Hematopoietic multipotent progenitor cell (in vitro differentiated cells): Measurements from ENCODE around the gene LYPD4. TPM values are rescaled to one million over a fixed set of nuclear protein-coding genes. Genes with fewer than 3 reads are reported as not detected.
"Not testable (repeated sequence)": the region's sequence is repeated elsewhere in the genome, so short reads cannot be mapped to it uniquely, and the experiment has no call there.

Source experiments
- DNase-seq, 3 donors: peaks; one replicate each; pipeline ENCODE4 v3.0.0-alpha.2; 2011 to 2015; ENCODE audit warnings: low read depth in 2 of 3, low spot score in 2 of 3
- total RNA-seq: library from RNA; depleted of rRNA; stranded (reverse); fragments of >200 nt; gene quantifications from one replicate; pipeline ENCODE4 v1.2.3, GENCODE V29; 2012

Gene LYPD4
- total RNA-seq, 1 donor = not detected

DNA sequence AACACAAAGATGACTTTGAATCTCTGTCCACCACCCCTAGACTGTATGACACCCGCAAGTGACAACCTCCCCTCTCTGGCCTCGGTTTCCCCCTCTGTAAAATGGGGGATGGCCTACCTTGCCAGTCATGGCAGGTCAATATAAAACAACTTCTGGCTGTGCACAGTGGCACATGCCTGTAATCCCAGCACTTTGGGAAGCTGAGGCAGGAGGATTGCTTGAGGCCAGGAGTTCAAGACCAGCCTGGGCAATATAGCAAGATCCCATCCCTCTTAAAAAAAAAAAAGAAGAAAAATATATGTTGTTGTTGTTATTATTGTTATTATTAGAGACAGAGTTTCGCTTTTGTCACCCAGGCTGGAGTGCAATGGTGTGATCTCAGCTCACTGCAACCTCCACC is 31.5 kb upstream of the LYPD4 start:
- DNase-seq = not testable (repeated sequence)

DNA sequence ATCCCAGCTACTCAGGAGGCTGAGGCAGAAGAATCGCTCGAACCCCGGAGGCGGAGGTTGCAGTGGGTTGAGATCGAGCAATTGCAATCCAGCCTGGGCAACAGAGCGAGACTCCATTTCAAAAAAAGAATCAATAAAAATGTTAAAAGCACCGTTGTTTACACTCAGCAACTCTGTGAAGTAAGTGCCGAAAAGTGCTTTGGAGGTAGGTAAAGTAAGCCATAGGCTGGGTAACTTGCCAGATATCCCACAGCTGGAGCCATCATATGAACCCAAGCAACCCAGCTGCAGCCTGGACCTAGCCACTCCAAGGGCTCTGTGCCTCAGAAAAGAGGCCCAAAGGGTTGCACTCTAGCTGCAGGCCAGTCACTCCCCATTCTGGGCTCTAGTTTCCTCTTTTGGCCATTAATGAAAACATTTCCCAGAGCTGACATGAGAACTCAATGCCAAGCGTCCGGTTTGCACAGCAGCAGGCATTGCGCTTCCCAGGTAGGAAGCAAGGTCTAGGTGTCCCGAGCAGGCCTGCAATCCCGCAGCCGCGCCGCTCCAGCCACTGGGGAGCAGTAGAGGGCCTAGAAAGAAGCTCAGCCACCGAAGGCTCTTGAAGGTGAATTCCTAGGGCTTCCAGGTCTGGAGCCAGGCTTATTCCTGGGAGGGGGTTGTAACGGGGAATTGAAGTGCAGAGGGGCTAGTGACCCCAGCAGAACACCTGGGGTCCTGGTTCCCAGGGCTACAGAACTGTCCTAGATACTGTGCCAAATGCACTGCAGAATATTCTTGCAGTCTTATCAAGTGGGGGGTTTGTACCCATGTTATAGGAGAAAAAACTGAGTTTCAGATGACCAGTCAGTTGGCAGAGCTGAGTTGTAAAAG is 28.5 kb upstream of the LYPD4 start:
- peak in 2 of 3 donors; percentile 47 to 60 for DNase-seq

DNA sequence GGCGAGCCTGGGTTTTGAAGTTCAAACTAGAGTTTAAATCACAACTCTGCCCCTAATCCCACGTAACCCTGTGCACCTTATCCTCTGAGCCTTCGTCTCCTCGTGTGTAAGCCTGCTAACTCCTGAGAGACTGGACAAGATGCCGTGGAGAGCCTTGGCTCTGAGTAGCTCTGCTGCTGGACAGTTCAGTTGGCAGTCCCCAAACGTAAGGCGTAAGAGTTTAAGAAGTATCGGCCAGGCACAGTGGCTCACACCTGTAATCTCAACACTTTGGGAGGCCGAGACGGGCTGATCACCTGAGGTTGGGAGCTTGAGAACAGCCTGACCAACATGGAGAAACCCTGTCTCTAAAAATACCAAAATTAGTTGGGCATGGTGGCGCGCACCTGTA is 27.9 kb upstream of the LYPD4 start:
- no peak for DNase-seq

DNA sequence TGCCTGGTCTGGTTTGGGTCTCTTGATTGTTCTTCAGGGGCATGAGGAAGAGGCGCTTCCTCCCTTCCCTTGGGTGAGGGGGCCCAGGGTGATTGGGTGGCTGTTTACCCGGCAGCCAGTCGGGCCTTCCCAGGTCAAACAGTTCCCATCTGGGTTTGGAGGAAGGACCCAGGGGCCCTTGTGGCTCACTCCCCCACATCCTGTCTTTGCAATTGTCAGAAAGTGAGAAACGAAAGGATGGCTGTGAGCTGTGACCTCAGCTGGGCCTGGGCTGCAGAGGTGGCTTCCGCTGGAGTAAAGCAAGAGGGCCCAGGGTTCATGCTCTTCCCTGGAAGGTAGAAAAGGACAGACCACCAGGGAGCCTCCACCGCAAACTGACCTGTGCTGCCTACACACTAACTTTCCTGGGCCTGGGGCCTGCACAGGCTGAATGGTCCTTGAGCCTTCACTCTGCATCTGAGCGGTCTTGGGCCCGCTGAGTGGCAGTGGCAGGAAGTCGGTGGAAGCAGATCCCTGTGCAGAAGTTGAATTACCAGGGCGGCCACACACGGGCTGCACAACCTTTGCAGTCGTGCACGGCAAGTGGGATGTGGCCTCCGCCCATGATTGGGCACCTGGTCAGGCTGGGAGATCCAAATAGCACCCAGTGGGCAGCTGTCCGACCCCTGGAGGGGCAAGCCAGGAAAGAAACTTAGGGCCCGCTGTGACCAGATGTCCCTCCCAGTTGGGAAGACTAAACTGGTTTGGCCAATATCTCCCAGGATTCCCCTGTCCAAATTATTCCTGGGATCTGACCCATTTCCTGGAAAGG is 27.3 kb upstream of the LYPD4 start:
- peak; percentile 37 to 73 (median 67) for DNase-seq

DNA sequence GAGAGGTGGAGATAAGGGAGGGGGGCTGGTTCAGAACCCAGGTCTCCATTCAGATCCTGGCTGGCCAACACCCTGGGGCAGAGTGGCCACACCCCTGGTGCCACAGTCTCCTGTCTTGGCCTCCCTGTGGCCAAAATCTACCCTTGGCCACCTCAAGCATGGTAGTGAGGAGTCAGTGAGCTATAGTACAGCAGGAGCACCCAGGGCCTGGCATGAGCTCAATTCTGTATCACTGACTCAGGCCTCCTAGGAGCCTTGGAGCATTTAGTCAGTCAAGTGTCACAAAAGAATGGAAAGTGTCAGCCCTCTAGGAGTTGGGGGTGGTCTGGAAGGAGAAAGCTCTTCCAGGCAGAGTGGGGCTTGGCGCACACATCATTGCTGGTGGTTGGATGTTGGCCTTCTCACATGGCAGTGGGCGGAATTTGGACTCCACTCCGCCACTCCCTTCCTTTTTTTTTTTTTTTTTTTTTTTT is 26.0 kb upstream of the LYPD4 start:
- no peak for DNase-seq

DNA sequence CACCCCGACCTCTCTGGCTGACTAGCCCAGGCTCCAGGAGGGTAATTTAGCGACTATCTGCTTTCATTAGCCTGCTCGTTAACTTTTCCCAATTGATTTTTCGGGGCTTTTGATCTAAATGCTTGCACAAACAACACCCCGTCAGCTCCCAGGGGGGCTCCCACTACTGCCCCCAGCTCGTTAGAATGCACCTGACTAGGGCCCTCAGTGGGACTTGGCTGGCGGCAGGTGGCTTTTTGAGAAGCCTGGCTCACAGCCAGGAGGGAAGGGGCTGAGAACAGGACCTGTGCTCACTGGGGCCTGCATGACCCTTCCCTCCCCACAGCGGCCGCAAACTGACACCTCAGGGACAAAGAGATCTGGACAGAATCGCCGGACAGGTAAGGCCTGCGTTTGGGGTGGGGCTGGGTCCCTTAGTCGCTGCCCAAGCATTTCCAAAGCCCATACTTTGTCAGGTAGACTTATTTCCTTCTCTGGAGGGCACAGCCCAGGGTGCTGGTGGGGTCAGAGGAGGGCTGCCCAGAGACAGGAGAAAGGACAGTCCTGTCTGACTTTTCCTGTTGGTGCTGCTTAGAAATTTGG is 25.0 kb upstream of the LYPD4 start:
- DNase-seq = no peak

DNA sequence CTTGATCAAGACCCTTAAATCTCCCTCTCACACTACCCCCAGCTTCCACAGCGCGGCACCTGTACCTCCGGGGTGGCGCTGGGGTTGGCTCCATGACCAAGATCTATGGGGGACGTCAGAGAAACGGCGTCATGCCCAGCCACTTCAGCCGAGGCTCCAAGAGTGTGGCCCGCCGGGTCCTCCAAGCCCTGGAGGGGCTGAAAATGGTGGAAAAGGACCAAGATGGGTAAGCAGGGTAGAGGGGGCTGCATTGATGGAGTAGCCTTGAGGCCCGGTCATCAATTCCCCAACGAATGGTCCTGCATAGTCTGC is 24.5 kb upstream of the LYPD4 start:
- no peak for DNase-seq

DNA sequence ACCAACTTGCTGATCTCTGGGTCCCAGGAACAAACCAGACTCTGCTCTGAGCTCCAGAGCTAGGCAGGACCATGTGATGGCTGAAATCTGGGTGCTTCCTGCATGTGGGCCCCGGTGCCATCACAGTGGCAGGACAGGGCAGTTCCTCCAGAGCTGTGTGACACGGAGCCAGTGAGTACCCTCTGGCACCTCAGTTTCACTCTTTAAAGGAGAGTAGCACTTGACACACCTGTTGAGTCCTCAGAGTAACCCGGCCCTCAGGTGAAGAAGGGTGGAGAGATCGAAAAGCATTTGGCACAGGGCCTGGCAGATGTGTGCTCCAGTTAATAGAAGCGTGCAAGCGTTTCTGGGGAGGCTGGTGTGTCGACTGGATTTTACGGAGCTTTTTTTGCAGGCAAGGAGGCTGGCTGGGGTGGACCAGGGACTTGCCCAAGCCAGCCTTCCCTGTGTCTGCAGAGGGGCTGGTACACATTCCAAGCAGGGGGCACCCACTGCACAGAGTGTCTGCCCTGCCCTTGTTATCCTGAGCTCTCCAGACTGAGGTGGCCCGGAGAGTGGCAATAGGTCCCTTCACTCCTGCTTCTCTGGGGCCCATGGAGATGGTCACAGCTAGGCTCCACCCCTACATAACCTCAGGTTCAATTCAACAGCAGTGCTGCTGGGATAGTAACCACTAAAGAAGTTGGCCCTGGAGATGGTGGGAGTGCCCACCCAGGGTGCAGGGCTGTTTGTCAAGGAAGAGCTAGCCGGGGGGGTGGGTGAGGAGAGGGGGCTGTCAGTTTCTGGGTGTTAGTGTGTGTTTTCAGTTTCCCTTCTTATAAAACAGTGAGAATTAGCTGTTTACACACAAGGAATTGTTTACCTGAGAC is 23.9 kb upstream of the LYPD4 start:
- DNase-seq = no peak

DNA sequence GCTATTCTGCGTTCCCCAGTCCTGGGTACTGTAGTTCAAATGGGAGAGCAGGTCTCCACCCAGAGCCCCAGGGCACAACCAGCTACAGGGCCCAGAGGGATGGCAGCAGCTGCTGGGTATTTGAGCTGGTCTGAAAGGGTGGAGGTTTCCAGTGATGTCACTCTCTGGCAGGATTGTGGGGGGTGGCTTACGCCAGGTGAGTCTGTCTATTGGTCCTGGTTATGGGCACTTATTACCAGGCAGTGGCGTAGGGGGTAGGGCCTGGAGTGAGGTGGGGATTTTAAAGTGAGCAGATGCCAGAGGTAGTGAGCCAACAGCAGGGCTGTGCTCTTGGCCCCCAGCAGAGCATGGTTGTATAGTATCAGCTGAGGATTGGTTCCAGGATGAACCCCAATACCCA is 21.8 kb upstream of the LYPD4 start:
- no peak for DNase-seq

DNA sequence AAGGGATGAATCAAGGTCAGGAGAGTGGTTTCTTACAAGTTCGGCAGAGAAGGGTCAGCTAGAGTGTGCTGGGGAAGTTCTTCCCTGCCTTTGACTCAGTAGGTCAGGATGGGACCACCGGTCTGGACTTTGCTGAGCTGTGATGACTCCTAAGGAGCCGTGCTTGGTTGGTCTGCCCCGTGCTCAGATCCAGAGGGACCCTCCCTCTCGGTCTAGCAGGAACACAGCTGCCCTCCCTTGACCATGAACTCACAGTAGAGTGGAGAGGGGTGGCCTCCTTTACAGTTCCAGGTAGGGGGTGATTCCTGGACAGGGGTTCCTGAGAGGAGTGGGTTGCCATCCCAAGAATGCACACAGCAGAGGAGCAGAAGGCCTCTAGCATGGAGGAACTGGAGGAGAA is 19.9 kb upstream of the LYPD4 start:
- DNase-seq = no peak

DNA sequence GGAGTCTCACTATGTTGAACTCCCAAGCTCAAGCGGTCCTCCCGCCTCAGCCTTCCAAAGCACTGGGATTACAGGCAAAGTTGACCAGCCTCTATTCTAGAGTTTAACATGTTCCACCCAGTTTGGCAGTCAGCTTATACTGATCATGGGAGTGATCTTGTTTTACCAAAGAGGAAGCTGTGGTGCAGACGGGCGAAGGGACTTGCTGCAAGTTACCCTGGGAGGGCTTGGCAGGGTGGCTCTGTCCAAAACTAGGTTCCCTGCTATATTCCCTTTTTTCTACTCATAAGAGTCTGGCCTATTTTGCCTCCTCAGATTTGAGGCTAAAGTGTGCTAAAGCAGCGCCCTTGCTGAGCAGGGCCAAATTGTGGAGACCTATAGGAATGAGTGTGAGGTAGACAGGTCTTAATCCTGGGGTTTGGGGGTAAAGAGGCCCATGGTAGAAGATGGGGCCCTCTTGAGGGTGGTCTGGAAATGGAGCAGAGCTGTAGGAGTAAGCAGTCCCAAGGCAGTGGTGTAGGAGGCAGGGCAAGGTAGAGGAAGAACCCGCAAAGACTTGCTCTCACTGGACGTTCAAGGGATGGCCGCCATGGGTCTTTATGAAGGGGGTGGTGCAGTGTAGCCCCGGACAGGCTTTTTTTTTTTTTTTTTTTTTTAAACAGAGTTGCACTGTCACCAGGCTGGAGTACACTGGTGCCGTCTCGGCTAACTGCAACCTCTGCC is 18.9 kb upstream of the LYPD4 start:
- DNase-seq = peak in 1 of 3 donors; percentile 45

DNA sequence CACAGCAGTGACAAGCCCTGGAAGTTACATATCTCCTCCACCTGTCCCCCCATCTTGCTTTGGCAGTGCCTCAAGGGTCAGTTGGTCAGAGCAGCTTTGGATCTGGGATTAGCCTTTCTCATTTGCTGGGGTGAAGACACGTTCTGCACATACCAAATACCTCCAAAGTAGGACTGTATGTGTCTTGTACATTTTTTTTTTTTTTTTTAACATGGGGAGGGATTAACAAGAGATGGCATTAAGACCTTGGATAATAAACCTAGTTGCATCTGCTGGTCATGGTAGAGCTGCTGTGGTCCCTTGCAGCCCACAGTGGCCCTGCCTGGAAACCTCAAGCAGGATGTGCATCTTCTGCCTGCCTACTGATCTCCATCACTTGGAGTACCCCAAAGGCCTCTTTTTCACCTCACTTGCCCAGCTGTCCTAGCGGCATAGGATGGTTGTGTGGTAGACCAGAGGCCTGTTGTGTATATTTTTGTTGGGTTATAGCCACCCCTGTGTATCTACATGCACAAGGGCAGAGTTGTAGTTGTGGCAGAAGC is 18.0 kb upstream of the LYPD4 start:
- no peak for DNase-seq

DNA sequence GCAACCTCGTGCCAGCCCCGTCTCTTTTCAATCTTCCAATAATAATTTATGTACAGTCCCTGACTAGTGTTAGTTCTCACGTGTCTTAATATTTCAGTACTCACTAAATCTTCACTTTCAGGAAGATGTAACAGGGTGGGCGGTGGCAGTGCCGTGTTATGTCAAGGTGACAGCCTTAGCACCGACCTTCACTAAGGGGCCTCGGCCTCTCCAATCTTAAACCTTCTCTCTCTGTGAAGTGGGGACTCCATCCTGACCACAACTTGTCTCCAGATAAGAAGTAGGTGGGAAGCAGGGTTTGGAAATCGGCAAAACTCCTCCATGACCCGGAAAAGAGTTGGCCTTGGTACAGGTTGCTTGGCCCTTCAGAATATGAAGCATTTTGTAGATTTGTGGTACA is 17.4 kb upstream of the LYPD4 start:
- no peak for DNase-seq

DNA sequence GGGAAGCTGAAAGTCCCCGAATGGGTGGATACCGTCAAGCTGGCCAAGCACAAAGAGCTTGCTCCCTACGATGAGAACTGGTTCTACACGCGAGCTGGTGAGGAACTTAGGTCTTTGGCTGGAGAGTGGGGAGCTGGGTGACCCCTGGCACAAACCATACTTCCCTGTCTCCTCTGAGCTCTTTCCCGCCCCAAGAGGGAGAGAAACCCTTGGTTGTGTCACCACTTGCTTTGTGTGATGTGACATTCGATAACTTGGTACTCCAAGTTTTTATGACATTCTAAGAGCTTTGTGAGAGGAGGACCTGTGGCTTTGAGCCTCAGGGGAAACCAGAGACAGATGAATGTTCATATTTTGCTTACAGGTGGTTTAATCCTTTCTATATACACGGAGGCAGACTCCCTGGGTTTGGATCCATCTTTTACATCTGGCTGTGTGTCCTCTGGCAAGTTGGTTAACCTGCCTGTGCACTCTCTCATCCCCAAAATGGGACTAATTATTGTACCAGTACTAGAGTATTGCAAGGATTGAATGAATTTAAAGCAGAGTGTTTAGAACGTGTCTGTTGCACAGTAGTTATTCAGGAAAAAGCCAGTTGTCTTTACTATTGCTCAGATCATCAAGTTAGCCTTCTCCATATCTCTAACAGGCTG is 16.8 kb upstream of the LYPD4 start:
- no peak for DNase-seq

DNA sequence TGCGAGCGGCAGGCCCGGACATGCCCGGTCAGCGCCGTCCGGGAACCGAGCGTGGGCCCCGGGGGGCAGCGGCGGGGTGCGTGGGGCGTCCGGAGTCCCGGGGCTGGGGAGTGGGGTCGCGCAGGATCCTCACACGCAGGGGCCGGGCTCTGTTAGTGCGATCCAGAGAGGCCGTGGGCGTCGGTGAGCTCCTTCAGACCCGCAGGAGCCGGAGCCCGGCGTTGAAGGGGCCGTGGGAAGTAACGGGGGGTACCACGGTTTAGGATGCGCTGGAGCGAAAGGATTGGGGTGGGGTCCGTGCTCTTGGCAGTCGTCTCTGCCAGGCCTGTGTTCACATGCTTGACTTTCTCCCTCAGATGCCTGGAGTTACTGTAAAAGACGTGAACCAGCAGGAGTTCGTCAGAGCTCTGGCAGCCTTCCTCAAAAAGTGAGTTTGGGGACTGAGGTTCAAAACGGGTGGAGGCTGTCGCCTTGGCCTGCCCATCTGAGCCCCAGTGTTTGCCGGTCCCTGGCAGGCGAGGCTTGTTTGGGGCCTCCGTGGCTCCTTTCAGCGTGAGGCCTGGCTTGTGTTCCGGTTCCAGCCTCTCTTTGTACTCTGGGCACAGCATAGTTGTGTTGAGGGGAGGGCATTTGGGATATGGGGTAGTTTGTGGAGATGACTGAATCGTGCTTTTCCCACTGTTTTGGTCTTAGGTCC is 16.1 kb upstream of the LYPD4 start:
- no peak for DNase-seq

DNA sequence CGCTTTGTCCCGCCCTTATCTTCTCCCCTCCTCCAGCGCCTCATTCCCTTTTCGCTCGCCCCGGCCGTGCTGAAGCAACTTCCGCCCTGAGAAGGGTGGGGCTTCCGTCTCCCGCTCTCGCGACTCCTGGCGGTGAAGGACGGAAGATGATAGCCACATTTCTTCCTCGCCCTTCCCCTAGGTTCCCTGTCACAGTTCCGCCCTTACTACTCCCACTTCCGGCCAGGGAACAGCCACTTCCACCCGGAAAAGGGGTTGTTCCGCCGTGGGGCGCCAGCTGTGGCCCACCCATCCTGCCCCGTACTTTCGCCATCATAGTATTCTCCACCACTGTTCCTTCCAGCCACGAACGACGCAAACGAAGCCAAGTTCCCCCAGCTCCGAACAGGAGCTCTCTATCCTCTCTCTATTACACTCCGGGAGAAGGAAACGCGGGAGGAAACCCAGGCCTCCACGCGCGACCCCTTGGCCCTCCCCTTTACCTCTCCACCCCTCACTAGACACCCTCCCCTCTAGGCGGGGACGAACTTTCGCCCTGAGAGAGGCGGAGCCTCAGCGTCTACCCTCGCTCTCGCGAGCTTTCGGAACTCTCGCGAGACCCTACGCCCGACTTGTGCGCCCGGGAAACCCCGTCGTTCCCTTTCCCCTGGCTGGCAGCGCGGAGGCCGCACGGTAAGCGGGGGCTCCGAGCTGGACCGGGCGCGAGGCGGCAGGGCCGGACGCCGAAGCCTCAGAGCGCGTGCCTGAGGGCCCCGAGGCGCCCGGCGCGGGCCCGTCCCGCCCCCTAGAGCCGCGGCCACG is 15.3 kb upstream of the LYPD4 start, which contains the start of gene RPS19:
Gene RPS19, plus strand, starts transcription at position 638 of the 801 bp plus-strand sequence. CDS start 520 bp downstream, outside the sequence.
- DNase-seq = peak; percentile 97 to 99 (median 98)

DNA sequence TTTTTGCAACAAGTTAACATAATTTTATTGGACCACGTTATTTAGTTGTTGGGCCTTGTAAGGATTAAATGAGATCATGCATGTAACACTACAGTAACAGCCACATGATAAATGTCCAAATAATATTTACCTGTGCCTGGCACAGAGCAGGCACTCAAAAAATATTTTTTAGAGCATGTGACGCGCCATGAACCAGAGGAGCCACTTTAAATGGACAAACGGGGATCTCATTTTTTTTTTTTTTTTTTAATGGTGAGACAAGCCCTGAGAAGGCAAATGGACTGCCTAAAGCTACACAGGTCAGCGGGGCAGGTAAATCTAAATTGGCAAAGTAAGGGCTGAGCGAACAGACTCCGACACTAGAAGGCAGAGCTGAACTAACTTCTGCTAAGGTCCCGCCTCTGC is 14.7 kb upstream of the LYPD4 start:
- no peak for DNase-seq

DNA sequence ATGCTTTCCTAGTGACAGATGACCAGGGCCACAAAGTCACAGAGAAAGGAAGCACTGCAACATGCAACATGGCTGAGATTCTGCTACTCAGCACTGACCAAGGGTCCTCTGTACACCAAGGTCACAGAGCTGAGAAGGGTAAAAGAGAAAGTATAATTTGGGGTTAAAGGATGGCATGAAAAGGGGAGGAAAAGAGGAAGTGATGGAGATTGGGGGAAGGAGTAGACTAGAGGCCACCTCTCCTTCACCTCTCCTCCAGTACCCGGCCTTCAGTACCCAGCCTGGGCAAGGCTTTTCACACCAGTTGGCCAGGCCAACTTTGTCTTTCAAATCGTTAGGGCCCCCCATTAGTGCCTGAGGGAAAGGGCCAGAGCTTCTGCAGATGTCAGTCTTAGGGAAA is 9.3 kb upstream of the LYPD4 start:
- no peak for DNase-seq
